Aorta (tissue), 5 donors: ENCODE data around the gene C6orf47. TPM values are rescaled to one million over a fixed set of nuclear protein-coding genes. Genes with fewer than 3 reads are reported as not detected.

Source experiments
- ATAC-seq: fragments of 200-7000 bp; cut with Tn5 transposase; one replicate; pipeline ENCODE4 v1.9.1; 2022; ENCODE audit warnings: moderate library complexity; ENCODE audit not compliant: low FRiP score
- DNase-seq, 2 donors: peaks; one replicate each; pipeline ENCODE4 v3.0.0-alpha.2; 2020
- H3K27ac ChIP-seq, 2 donors: one replicate each; pipeline ENCODE4 v1.5.1; 2013; ENCODE audit warnings: low read length in 2 of 2, mild to moderate bottlenecking in 2 of 2, moderate library complexity in 2 of 2, control low read depth in 1 of 2, inconsistent platforms in 1 of 2, low read depth in 1 of 2
- H3K27me3 ChIP-seq, 2 donors: one replicate each; pipeline ENCODE4 v1.6.1; 2013; ENCODE audit warnings: control low read depth in 1 of 2, low read length in 1 of 2, mild to moderate bottlenecking in 1 of 2, moderate library complexity in 1 of 2; ENCODE audit not compliant: insufficient read depth in 2 of 2, control insufficient read depth in 1 of 2
- H3K36me3 ChIP-seq, 2 donors: one replicate each; pipeline ENCODE4 v1.6.1; 2013; ENCODE audit warnings: control low read depth in 1 of 2, low read length in 1 of 2, mild to moderate bottlenecking in 1 of 2; ENCODE audit not compliant: insufficient read depth in 2 of 2, control insufficient read depth in 1 of 2
- H3K4me1 ChIP-seq, 2 donors: one replicate each; pipeline ENCODE4 v1.6.1; 2013; ENCODE audit warnings: low read length in 2 of 2, control low read depth in 1 of 2, mild to moderate bottlenecking in 1 of 2, moderate library complexity in 1 of 2; ENCODE audit not compliant: insufficient read depth in 2 of 2, control insufficient read depth in 1 of 2
- H3K4me3 ChIP-seq, 2 donors: one replicate each; pipeline ENCODE4 v1.5.1; 2013; ENCODE audit warnings: low read length in 2 of 2, control low read depth in 1 of 2, mild to moderate bottlenecking in 1 of 2
- H3K9me3 ChIP-seq: one replicate; pipeline ENCODE4 v1.6.1; 2013; ENCODE audit warnings: mild to moderate bottlenecking, low read length; ENCODE audit not compliant: control insufficient read depth
- WGBS, 2 donors: extraction: QIAGEN DNeasy Blood & Tissue Kit; methylation state at CpG; one replicate each; pipeline ENCODE4 v1.1.7; 2013; 5-methylcytosine and 5-hydroxymethylcytosine counted together
- intact Hi-C, 2 donors: fragments of 100-400 bp; cut with DNase I; formaldehyde crosslinking; loops; one replicate each; pipeline versions ENCODE4 v1.14.2 to v1.15.0; 2022
- polyA plus RNA-seq, 2 donors: library from polyadenylated mRNA; stranded (reverse); fragments of 200-250 nt; gene quantifications; one replicate each; pipeline ENCODE4 v1.2.3, GENCODE V29; 2013
- total RNA-seq, 2 donors: library from RNA; stranded (reverse); fragmentation: NEBNext Ultra II Directional; extraction: Animal tissue kit (Norgen Biotek cat#: 25700); gene quantifications; one replicate each; pipeline ENCODE4 v1.2.1, GENCODE V29; 2021
- donor health status: healthy with polysubstance abuse.
- donor health status: Bipolar disorder and iron deficiency.
- donor health status: DM: no; HTN: no; CAD: no.
- donor health status: DM: no; HTN: no; CAD: no.
- donor health status: DM: yes; HTN: yes; CAD: no.

Gene C6orf47
- total and polyA plus RNA-seq, 4 donors: 7.5 to 20.2 (median 15.1) TPM

GRCh38 chr6:31691078-31691463, 30.5 kb upstream of the C6orf47 start:
- intact Hi-C loops: loop anchor here in 1 of 2 donors (10.0 kb wide), 1 partner anchor 194 kb away; no protein-coding TSS in a partner anchor
- Histone ChIP-seq H3K4me3 (no peak overlapping the region), H3K4me1 (no peaks in the 10 kb centered on the region), H3K27me3 (no peaks in the 10 kb centered on the region), H3K27ac (no peak overlapping the region), H3K36me3 (peaks cover 0 to 6% of the 10 kb centered on the region in 2 donors), H3K9me3 (no peaks in the 10 kb centered on the region)
- no peak for ATAC-seq
- WGBS, 2 donors: 88 to 89% methylated on average over 6 of the region's 6 CpGs
- no peak for DNase-seq

- 59 to 63% methylated on average over 10 of the region's 10 CpGs for WGBS, 2 donors
- Histone ChIP-seq H3K9me3 (no peaks in the 10 kb centered on the region), H3K27me3 (no peaks in the 10 kb centered on the region), H3K27ac (no peak overlapping the region), H3K4me3 (no peak overlapping the region), H3K36me3 (peaks cover 0 to 6% of the 10 kb centered on the region in 2 donors), H3K4me1 (no peaks in the 10 kb centered on the region)
- ATAC-seq: no peak
- no peak for DNase-seq
- intact Hi-C loops: loop anchor here in 1 of 2 donors (10.0 kb wide), 1 partner anchor 194 kb away; no protein-coding TSS in a partner anchor
These were observed 29.9 kb upstream of the C6orf47 start for GRCh38 chr6:31690231-31691077.

GRCh38 chr6:31689249-31690110, 28.9 kb upstream of the C6orf47 start:
- intact Hi-C loops: loop anchor here (10.0 kb wide), 3 partner anchors 145 to 195 kb away; partner anchors contain the start of gene NEU1 (in 1 of the 2)
- 75 to 76% methylated on average over 11 of the region's 11 CpGs for WGBS, 2 donors
- H3K27ac ChIP-seq: no peak overlapping the region
- no peaks in the 10 kb centered on the region for H3K4me1 ChIP-seq
- ATAC-seq (no peak), DNase-seq (no peak)
- H3K36me3 ChIP-seq: peaks cover 0 to 6% of the 10 kb centered on the region in 2 donors
- H3K9me3 ChIP-seq: no peaks in the 10 kb centered on the region
- H3K27me3 ChIP-seq: no peaks in the 10 kb centered on the region
- no peak overlapping the region for H3K4me3 ChIP-seq

- intact Hi-C loops: loop anchor here (10.0 kb wide), 2 partner anchors 147 to 177 kb away; partner anchors contain the start of gene NEU1 (in 1 of the 2)
- H3K4me3 ChIP-seq: no peak overlapping the region
- ATAC-seq (no peak), DNase-seq (no peak)
- no peaks in the 10 kb centered on the region for H3K9me3 ChIP-seq
- H3K27me3 ChIP-seq: no peaks in the 10 kb centered on the region
- H3K4me1 ChIP-seq: no peaks in the 10 kb centered on the region
- H3K27ac ChIP-seq: no peak overlapping the region
- WGBS, 2 donors: 73 to 80% methylated on average over 14 of the region's 14 CpGs
- peaks cover 0 to 6% of the 10 kb centered on the region in 2 donors for H3K36me3 ChIP-seq
These were observed 27.5 kb upstream of the C6orf47 start for GRCh38 chr6:31687860-31688693.

GRCh38 chr6:31687321-31687720, 26.7 kb upstream of the C6orf47 start:
- Histone ChIP-seq H3K36me3 (peaks cover 0 to 6% of the 10 kb centered on the region in 2 donors), H3K4me3 (no peak overlapping the region), H3K4me1 (no peaks in the 10 kb centered on the region), H3K27ac (no peak overlapping the region), H3K27me3 (no peaks in the 10 kb centered on the region), H3K9me3 (no peaks in the 10 kb centered on the region)
- intact Hi-C loops: loop anchor here (10.0 kb wide), 2 partner anchors 147 to 177 kb away; partner anchors contain the start of gene NEU1 (in 1 of the 2)
- 84 to 87% methylated on average over 8 of the region's 8 CpGs for WGBS, 2 donors
- no peak for ATAC-seq
- DNase-seq: no peak

DNA sequence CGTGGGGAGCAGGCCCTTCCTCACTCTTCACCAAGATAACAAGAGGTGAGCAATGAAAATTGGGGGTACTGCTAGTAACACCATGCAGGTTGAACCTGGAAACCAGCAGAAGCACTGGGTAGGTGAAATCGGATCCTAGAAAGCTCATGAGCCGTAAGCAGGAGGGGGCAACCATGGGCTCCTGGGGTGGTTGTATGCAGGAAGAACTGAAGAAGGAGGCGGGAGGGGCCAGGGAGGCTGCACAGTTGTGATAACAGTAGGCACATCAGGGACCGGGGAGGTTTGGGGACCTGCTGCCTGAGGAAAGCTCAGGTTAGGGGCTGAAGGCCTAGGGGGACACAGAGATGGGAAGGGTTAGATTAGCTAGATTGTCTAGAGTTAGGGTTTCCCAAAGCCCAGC, 25.9 kb upstream of the C6orf47 start:
- DNase-seq: no peak
- WGBS, 2 donors: 79 to 80% methylated on average over 5 of the region's 5 CpGs

GRCh38 chr6:31683591-31683990, 23.0 kb upstream of the C6orf47 start:
- intact Hi-C loops: loop anchor here (5.0 to 10.0 kb wide), 5 partner anchors 89 to 269 kb away; partner anchors contain the start of genes EHMT2 (in 1 of the 2) and NEU1 (in 1 of the 2)
- Histone ChIP-seq H3K27ac (no peak overlapping the region), H3K9me3 (no peaks in the 10 kb centered on the region), H3K27me3 (no peaks in the 10 kb centered on the region), H3K4me1 (no peaks in the 10 kb centered on the region), H3K4me3 (no peak overlapping the region), H3K36me3 (peaks cover 0 to 3% of the 10 kb centered on the region in 2 donors)
- DNase-seq (no peak), ATAC-seq (no peak)
- WGBS, 2 donors: 76 to 80% methylated on average over 13 of the region's 13 CpGs

More for the DNA sequence above, 25.9 kb upstream of the C6orf47 start:
- intact Hi-C loops: loop anchor here (10.0 kb wide), 2 partner anchors 148 to 178 kb away; partner anchors contain the start of gene NEU1 (in 1 of the 2)
- Histone ChIP-seq H3K4me1 (no peaks in the 10 kb centered on the region), H3K27me3 (no peaks in the 10 kb centered on the region), H3K36me3 (peaks cover 0 to 3% of the 10 kb centered on the region in 2 donors), H3K9me3 (no peaks in the 10 kb centered on the region), H3K4me3 (no peak overlapping the region), H3K27ac (no peak overlapping the region)
- no peak for ATAC-seq
